Posterior cingulate gyrus (tissue), 11 donors: ENCODE results near the gene UBL7.
A peak's percentile ranks its signal among the peaks of the same experiment; 100 is the strongest.

Source experiments
- DNase-seq, 10 donors: peaks; one replicate each; pipeline versions ENCODE4 v3.0.0 to v3.0.0-alpha.2; 2020 to 2021; ENCODE audit warnings: mixed read lengths in 3 of 10
- intact Hi-C: fragments of 100-400 bp; cut with DNase I; formaldehyde crosslinking; loops from one replicate; pipeline ENCODE4 v1.15.1; 2023

The UBL7 gene

DNA sequence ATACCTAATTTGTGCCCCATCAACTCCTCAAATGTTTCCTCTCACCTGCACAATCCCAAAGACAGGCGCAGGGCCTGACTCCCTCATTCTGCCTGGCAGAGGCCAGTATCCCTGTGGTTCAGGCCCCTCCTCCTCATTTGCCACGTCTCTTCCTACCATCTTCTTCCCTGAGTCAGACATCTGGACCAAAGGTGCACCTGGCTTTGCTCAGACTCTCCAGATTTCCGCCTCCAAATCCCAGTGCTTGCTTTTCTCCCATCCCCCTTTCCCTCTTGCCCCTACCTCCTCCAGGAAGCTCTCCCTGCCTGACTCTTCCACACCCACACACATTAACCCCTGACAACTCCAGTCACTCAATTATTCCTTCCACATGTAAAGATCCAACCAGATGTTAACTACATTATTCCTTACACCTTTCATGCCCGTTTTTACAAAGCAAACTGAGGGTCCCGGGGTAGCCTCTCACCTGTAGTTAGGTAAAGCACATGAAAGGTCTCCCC is 46.8 kb downstream of the UBL7 start:
- DNase-seq = no peak
- intact Hi-C loops = no loop called here

DNA sequence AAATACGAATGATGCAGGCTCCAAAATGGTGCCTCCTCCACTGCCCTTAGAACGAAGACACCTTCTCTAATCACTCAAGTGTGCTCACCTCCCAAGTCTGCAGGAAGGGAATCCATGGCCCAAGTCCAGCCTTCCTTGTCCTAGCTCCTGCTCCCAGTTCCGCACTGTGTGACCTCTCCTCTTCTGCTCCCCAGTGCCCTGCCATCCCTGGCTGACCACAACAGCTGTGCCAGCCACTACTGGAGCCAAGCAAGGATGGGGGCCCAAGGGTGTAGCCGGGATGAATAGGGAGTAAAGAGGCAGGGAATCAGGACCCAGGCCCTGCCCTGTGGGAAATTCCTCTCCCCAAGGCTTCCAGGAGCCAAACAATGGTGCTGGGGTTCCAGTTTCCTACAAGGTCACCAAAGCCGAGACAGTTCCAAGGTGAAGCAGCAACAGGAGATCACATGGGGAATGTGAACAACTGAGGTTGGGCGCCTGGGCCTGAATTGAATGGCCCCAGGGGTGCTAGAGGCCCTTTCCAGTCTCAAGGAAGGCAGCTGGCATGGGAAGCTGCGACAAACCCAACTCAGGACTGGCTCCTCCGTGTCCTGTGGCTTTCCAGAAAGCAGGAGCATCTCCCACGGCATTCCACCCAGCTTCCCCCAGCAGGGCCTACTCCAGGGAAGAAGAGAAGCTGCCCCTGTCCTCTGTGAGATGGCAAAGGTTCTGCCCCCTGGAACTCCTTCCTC is 47.4 kb downstream of the UBL7 start:
- DNase-seq = no peak
- intact Hi-C loops = no loop called here

DNA sequence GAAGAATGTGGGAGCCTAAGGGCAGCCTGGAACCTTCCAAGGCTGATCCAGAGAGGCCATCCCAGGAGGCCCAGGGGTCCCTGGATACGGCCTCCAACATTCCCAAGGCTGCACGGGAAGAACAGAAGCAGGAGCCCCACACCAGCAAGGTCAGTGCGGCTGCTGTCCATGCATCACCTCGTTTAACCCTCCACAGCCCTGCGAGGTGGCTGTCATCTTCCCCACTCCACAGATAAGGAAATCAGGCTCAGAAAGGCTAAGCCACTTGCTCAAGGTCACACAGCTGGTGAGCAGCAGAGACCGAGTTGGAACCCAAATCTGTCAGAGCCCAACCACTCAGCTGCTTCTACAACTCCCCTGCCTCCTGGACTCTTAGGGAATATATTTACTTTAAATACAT is 48.8 kb downstream of the UBL7 start:
- no peak for DNase-seq
- intact Hi-C loops = no loop called here

DNA sequence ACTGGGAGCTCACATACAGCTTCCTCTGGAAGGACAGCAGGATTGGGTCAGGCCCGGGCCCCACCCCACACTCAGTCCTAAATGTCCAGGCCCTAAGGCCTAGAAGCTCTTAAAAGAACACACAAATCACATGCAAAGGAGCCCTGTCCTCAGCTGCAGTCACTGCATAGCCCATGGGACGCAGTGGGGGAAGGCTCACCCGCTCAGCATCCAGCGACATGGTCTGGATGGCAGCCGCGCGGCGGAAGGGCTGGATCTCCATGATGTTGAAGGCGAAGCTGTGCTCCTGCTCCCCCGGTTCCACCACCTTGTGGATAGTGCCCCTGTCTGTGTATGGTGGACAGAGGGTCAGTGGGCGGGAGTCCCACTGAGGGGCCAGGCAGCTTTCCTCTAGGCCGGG is 49.3 kb downstream of the UBL7 start:
- DNase-seq = no peak
- intact Hi-C loops = no loop called here

DNA sequence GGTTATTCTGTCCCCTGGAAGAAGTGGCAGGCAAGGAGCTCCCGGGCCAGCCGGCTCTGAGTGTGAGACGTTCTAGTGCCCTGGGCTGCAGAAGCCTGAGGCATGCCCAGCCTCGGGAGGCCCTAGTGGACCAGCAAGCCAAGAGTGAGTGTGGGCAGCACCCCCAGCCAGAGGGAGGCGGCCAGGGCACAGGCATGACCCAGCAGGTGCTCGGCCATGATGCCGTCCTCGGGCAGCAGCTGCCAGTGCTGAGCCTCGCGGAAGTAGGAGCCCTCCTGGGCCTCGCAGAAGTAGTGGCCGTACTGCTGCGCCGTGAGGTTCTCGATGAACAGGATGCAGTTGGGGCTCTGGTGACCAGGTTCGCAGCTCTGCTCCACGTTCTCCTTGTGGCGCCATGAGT is 50.5 kb downstream of the UBL7 start:
- intact Hi-C loops = no loop called here
- no peak for DNase-seq

DNA sequence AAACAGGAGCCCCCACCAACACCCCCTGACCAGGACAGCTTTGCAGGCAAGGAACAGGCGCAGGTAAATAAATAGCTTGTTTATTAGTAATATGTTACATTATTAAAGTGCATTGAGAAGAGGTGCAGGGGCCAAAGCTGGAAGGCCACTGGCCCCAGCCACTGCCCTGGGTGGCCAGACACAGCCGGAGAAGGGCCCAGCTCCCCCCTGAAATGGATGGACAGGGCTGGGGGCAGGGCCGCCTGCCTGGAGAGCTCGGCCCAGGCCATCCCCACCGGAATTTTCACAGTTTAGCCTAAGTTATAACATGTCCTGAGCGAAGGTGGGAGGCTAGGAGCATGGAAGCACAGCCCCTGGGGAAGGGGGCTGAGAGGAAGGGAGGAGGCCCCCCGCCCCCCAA is 51.7 kb downstream of the UBL7 start:
- intact Hi-C loops = no loop called here
- no peak for DNase-seq

DNA sequence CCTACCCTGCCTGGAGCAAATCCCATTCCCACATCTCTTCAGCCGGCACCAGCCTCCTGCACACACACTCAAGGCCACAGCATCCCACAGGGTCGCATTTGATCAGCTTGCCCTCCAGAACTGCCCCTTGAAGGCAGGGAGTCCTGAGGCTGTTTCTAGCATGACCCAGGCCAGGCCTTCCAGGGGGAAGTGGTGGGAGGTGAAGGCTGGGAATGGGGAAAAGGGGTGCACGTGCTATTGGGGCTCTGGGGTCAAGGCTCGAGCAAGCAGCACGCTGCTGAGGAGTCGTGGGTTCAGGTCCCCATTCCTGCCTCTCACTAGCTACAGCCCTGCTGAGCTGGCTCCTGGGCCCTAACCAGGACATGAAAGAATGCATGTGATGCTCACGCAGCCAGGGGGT is 52.1 kb downstream of the UBL7 start:
- intact Hi-C loops = no loop called here
- DNase-seq = no peak

DNA sequence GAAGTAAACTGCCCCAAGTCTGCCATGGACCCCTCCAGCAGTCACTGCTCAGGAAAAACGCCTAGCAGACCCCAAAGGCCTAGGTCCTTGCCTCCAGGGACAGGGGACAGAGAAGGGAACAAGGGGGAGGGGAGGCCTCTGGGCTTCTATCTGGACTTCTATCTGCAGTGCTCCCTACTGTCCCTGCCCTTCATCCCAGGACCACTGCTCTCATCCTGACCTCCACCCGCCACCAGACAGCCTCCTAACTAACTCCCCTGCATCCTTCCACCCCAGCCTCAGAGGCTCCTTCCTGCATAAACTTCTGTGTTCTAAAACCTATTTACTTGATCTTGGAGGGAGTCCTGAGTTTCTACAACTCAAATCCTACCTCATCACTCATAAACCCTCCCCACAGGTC is 52.6 kb downstream of the UBL7 start:
- intact Hi-C loops = no loop called here
- DNase-seq = no peak

DNA sequence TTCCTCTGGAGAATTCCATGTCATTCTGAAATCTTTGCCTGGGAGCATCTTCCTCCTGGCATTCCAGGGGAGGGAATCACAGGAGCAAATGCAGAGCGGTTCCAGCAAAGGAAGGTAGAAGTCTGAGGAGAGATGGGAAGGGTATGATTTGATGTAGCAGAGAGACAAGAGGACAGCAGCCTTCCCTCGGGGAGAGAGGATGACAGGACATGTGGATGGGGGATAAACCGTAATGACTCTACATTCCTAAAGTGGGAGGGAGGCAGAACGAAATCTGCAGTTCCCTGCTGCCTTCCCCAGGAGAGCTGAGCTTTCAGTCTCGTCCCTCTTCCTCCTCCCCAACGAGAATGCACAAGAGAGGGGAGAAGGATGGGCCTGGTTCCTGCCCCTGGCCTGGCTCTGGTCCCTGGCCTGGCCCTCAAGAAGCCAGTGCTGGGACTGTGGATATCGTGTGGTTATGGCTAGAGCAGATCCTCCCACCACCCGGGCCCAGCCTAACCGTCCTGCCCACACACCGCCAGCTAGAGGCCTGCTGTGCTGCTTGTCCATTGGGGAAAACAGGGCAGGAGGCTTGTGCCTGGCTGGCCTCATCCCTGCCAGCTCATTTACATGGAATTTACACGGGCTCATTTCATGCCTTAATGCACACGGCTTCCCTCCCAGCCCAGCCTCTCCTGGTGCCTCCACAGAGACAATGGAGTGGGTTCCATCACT is 53.8 kb downstream of the UBL7 start:
- DNase-seq = peak in 9 of 10 donors; percentile 44 to 96 (median 79)
- intact Hi-C loops = no loop called here

DNA sequence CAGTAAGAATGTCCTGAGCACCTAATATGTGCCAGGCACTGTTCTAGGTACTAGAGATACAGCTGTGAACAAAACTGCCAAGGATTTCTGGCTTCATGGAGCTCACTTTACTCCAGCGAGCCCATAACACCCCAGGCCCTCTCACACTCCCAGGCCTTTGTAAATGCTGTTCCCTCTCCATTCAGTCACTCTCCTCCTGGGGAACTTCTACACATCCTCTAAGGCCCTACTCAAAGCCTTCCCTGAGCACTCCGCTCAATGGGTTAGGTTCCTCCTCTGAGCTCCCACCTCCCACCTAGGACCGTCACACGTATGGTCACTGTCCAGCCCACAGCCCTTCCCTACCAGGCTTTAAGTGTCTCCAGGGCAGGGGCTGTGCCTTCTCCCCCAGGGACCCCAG is 54.4 kb downstream of the UBL7 start:
- intact Hi-C loops = no loop called here
- DNase-seq = no peak

DNA sequence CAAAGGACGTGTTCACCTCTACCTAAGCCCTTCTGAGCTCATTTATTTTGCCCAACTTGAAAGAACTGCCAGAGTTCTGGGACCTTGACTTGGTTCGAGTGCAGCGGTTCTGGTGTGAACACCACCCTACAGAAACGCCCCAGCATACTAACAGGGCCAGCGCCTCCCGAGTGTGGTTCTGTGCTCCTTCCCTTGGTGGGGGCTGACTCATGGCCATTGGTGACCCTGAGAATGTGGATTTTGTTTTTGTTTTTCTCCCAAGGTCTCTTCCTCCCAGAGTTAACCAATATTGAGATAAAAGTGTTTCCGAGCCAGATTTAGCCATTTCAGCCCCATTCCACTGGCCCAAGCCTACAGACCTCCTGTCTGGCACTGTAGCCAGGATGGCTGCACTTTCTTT is 55.1 kb downstream of the UBL7 start:
- no peak for DNase-seq
- intact Hi-C loops = no loop called here

DNA sequence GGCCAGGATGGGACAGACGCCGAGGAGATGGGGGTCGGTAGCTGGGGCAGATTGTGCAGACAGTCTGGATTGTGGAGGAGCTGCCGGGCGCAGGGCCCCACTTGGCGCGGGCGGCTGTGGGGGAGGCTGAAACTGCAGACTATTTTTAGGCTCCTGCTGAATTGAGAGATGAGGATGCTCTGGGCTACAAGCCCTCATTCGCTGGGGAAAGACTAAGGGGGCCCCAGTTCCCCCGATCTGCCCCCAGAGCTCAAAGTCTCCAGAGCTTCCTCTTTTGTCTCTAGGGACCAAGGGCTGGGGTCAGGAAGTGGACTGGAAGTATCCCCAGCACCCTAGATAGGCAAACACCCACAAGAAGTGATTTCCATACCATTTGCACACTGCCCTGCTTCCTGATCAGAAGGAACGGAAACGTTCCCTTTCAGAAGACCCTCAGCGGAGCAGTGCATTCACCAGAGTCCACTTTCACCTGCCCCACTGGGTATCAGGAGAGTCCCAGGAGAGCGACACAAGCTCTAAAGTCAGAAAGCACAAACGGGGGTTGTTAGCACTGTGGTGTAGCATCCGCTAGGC is 56.9 kb downstream of the UBL7 start:
- DNase-seq = peak in 7 of 10 donors; percentile 61 to 94 (median 72)
- intact Hi-C loops = no loop called here

DNA sequence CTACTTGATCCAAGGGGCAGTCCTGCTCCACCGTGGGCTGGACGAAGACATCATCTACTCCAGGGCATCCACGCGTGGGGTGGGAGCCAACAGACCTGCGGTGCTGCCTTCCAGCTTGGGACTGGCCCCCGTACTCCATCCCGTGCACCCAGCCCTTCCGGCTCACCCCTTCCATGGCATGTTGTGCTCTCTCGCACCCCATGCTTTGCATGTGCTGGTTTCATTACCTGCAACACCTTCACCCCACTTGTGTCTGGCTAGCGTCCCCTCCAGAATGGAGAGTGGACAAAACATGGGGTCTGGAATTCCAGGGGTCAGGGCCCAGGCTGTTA is 57.4 kb downstream of the UBL7 start:
- intact Hi-C loops = no loop called here
- DNase-seq = no peak

DNA sequence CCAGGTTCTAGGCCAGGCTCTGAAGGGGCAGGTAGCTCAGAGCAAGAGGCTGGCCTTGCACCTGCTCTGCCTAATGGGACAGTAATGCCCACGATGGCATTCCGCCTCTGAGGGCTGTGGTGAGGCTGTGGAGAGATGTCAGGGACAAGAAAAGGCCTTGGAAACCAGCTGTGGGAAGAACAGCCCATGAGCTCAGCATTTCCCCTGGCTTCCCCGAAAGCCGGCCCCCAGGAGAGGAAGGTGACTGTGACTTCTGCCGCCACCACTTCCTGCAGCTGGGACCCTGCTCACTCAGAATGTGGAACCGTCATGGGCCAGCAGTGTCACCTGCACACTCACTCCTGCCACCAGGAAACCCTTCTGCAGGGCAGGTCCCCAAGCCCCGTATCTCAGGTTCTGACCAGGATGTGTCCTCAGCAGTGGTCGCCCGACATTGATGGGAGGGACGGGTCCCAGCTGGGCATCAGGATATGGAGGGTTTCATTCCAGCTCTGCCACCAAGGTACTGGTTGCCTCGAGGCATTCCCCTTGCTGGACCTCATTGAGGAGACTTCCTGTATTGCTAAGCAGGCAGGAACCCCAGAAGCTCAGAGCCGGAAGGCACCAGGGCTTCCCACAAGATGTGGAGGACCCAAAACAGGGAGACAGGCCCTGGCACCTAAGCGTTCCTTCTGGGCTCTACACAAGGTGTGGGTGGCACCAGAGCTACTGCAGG is 57.9 kb downstream of the UBL7 start:
- intact Hi-C loops = no loop called here
- no peak for DNase-seq

DNA sequence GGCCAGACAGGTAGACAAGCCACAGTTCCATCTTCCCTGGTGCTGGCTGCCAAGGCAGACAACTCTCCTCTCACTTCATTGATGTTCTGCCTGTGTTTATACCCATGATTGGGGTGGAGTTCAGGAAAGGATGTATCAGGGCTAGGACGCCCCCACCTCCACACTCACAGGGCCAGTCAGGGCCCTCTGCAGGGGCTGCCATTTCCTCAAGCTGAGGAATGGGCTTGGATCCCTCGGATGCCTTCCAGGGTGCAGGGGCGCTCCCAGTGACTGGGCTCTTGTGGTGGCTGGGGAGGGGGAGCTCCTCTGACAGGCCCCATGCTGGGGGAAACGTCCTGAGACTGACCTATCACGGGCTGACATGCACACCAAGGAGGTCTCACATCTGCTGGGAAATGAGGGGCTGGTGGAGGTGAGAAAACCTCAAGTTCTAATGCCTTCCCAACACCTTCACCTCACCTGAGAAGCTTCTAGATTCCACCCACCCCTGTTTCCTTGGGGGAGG is 58.6 kb downstream of the UBL7 start:
- intact Hi-C loops = no loop called here
- no peak for DNase-seq

DNA sequence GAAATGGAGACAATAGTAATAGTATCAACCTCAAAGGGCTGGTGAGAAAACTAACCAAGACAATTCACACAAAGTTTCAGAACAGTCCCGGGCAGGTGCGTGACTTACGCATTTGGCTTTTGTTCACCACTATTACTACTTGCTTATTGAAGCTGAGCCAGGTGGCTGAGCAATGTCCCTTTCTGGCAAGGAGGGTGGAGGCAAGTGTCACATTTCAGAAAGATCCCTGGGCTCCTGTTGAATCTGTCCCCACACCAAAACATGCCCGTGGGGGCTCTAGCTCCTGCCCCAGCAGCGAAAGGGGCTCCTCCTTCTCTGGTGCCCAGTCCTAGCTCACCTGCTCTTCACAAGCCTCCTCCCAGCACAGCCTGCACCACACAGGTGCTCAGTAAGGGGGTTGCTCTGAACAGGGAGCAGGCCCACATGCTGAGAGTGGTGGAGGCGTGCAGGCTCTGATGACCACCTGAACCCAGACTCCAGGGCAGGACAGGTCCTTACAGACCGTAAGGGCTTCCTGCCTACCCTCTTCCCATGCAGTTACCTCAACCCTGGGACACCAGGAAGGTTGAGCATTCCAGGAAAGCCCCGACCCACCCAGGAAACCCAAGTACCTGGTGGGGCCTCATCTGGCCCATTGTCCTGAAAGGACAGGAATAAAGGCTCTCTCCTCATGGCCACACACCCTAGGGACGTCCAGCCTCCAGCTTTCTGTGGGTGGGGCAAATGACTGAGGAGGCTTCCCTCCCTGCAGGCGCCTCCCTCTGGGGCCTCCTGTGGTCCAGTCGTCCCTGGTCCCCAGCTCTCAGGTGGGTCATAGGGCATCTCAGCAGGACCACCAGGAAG is 59.8 kb downstream of the UBL7 start:
- DNase-seq = no peak
- intact Hi-C loops = no loop called here

DNA sequence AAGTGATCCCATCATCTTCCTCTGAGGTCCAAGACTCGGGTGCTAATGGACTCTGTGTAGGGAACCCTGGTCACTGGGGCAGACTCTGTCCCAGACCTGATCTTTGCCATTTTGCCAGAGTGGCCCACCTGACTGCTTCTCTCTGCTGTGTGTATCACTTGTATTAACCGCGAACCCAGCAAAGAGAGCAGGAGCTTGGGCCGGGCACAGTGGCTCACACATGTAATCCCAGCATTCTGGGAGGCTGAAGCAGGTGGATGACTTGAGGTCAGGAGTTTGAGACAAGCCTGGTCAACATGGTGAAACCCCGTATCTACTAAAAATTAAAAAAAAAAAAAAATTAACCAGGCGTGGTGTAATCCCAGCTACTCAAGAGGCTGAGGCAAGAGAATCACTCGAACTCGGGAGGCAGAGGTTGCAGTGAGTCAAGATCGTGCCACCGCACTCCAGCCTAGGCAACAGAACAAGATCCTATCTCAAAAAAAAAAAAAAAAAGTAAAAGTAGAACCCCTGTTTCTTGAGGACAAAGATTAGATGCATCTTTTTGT is 60.6 kb downstream of the UBL7 start:
- intact Hi-C loops = no loop called here
- DNase-seq = no peak

DNA sequence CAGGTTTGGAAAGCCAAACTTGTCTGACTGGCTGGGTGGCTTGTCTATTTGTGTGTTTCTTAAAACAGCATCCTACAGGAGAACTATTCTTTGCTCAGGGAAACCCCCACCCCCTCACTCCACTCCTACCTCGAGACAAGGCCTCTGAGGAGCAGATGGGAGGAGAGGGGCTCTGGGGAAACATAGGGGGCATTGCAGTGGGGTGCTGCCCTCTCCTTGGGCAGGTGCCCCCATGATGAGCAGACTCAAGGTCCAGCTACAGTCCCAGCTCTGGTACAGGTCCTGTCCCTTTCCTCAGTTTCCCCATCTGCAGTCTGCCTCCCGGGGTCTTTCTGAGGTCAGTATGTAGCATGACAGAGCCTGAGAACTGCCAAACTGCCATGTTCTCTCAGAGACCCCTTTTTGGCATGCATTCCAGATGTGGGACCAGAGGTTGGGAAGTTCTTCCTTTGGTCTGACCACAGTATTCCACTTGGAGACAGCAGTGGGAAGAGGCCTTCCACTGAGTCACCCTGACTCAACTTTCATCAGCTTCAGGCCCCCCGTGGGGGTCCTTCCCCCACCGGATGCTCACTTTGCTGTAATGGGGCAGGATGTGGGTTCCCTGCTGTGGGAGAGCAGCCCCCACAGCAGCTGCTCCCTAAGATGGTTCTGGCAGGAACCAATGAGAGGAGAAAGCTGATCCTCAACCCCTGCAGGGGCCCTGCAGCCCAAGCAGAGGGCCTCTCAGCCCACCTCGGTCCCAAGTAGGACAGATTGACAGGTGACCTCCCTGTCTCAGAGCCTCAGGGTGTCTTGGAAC is 61.2 kb downstream of the UBL7 start:
- intact Hi-C loops = no loop called here
- no peak for DNase-seq

DNA sequence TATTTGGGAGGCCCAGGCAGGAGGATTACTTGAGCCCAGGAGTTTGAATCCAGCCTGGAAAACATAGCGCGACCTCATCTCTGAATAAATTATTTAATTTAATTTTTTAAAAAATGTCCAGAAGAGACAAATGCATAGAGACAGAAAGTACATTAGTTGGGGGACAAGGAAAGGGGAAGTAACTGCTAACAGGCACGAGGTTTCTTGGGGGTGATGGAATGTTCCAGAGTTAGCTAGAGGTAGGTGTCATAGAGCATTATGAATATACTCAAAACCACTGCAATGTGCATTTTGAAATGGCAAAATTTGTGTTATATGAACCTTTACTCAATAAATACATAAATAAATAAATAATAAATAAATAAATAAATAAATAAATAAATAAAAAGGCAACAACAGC is 61.9 kb downstream of the UBL7 start:
- intact Hi-C loops = no loop called here

More for the DNA sequence above, 61.9 kb downstream of the UBL7 start:
- DNase-seq = no peak
